HepG2 (cell line): ENCODE measurements around the gene RFC1. TPM values are rescaled to one million over a fixed set of nuclear protein-coding genes. Genes with fewer than 3 reads are reported as not detected.

Experiments
- ARID5B ChIP-seq: IDR thresholded peaks from 2 replicates; pipeline ENCODE4 v1.4.0; 2020; ENCODE audit warnings: mild to moderate bottlenecking, missing genetic modification reagents
- ARNT2 ChIP-seq: sonication (generic); formaldehyde crosslinking; IDR thresholded peaks from 2 replicates; pipeline ENCODE4 v1.8.0; 2022; ENCODE audit warnings: mild to moderate bottlenecking, low read depth, missing genetic modification reagents, moderate library complexity
- ATM ChIP-seq: fragments of 450-650 bp; IDR thresholded peaks from 2 replicates; pipeline ENCODE4 v1.7.1; 2017; ENCODE audit warnings: mild to moderate bottlenecking, borderline replicate concordance
- FOSL1 ChIP-seq: sonication (generic); formaldehyde crosslinking; IDR thresholded peaks from 2 replicates; pipeline ENCODE4 v1.9.0; 2021; ENCODE audit warnings: missing genetic modification reagents, borderline replicate concordance
- LCORL ChIP-seq, 2 experiments: fragments of 450-650 bp in 1 of 2; sonication (generic) in 1 of 2; formaldehyde crosslinking in 1 of 2; IDR thresholded peaks; 2 replicates each; pipeline versions ENCODE4 v1.5.0 to v1.6.1; 2017 to 2020; ENCODE audit warnings: antibody characterized with exemption in 1 of 2, missing genetic modification reagents in 1 of 2
- PAXIP1 ChIP-seq: sonication (generic); formaldehyde crosslinking; conservative IDR thresholded peaks from 2 replicates; pipeline ENCODE4 v1.4.0; 2020; ENCODE audit warnings: mild to moderate bottlenecking, missing genetic modification reagents, moderate library complexity
- POLR2AphosphoS2 ChIP-seq: IDR thresholded peaks from 2 replicates; pipeline ENCODE4 v1.6.1; 2011; ENCODE audit warnings: low read depth, low read length, improper control_type of control experiment
- PRDM15 ChIP-seq: sonication (generic); formaldehyde crosslinking; IDR thresholded peaks from 2 replicates; pipeline ENCODE4 v1.4.0; 2020; ENCODE audit warnings: missing genetic modification reagents
- SAP130 ChIP-seq: IDR thresholded peaks from 2 replicates; pipeline ENCODE4 v1.6.1; 2016; ENCODE audit warnings: low read depth
- SIX1 ChIP-seq: sonication (generic); formaldehyde crosslinking; IDR thresholded peaks from 2 replicates; pipeline ENCODE4 v1.4.0; 2020; ENCODE audit warnings: missing genetic modification reagents, borderline replicate concordance
- SOX5 ChIP-seq: IDR thresholded peaks from 2 replicates; pipeline ENCODE4 v1.6.1; 2016; ENCODE audit warnings: borderline replicate concordance
- ZBTB7B ChIP-seq: sonication (generic); formaldehyde crosslinking; IDR thresholded peaks from 2 replicates; pipeline ENCODE4 v1.4.0; 2020; ENCODE audit warnings: missing genetic modification reagents
- ZFP82 ChIP-seq: sonication (generic); formaldehyde crosslinking; IDR thresholded peaks from 2 replicates; pipeline ENCODE4 v1.5.1; 2020; ENCODE audit warnings: mild to moderate bottlenecking, missing genetic modification reagents, borderline replicate concordance
- ZNF30 ChIP-seq: sonication (generic); formaldehyde crosslinking; IDR thresholded peaks from 2 replicates; pipeline ENCODE4 v1.5.0; 2020; ENCODE audit warnings: mild to moderate bottlenecking, missing genetic modification reagents
- ZNF446 ChIP-seq: sonication (generic); formaldehyde crosslinking; IDR thresholded peaks from 2 replicates; pipeline ENCODE4 v1.5.0; 2020; ENCODE audit warnings: mild to moderate bottlenecking, missing genetic modification reagents
- ZNF589 ChIP-seq: sonication (generic); formaldehyde crosslinking; conservative IDR thresholded peaks from 2 replicates; pipeline ENCODE4 v1.8.0; 2022; ENCODE audit warnings: mild to moderate bottlenecking, moderate library complexity, missing genetic modification reagents
- ZNF616 ChIP-seq: sonication (generic); formaldehyde crosslinking; IDR thresholded peaks from 2 replicates; pipeline ENCODE4 v1.5.0; 2020; ENCODE audit warnings: low read depth, mild to moderate bottlenecking, missing genetic modification reagents
- polyA plus RNA-seq, 8 experiments: library from polyadenylated mRNA; depleted of rRNA in 3 of 8; stranded (reverse) in 7 of 8; unstranded in 1 of 8; fragments of >200 nt; fragmentation: Illumina TruSeq in 4 of 8; extraction: Trizol in 4 of 8; gene quantifications; 2 replicates each; pipeline versions ENCODE4 v1.2.1 to v1.2.3, GENCODE V29; 2011 to 2016; ENCODE audit warnings: low read depth in 4 of 8, missing spikeins in 1 of 8, mixed read lengths in 1 of 8; ENCODE audit not compliant: insufficient read depth in 1 of 8
- total RNA-seq, 5 experiments: library from RNA; depleted of rRNA; stranded (reverse); fragments of >200 nt; fragmentation: Illumina TruSeq; extraction: Trizol; gene quantifications; 2 replicates each; pipeline ENCODE4 v1.2.3, GENCODE V29; 2016; ENCODE audit warnings: low read depth in 1 of 5

RFC1 gene
- total and polyA plus RNA-seq, 2 of the 13 experiments (the other 11 are each of a cell fraction or from before 2014, with no cell fraction given), result 15.9 to 78.8 TPM

GRCh38 chr4:39367166-39367565 is 1.0 kb upstream of the RFC1 start (continued):
- TF ChIP-seq PAXIP1 (peak; percentile 69; the same call in 1 of the 2 replicates), POLR2AphosphoS2 (no peak), ZNF589 (CRISPR knock-in tag) (no peak), ARID5B (CRISPR knock-in tag) (0 out of 2 replicates have a peak, but pooled peaks have one; percentile 66), FOSL1 (CRISPR knock-in tag) (no peak), PRDM15 (CRISPR knock-in tag) (no peak), LCORL (IDR thresholded peaks at IDR 0.05) (no peak), LCORL (CRISPR knock-in tag; IDR thresholded peaks at IDR 0.05) (no peak), ARNT2 (CRISPR knock-in tag) (no peak), ZFP82 (CRISPR knock-in tag) (no peak), SIX1 (no peak), SOX5 (CRISPR knock-in tag) (peak; percentile 72; the same call in 1 of the 2 replicates), ZNF446 (no peak), ZNF616 (no peak), ZBTB7B (CRISPR knock-in tag) (no peak), ZNF30 (no peak), SAP130 (peak; percentile 84), ATM (no peak)
